GM19193 (cell line): ENCODE data around the gene HSBP1L1.
A peak's percentile ranks its signal among the peaks of the same experiment; 100 is the strongest.

Source experiments
- POLR2A ChIP-seq: IDR thresholded peaks from 4 replicates; pipeline ENCODE4 v1.6.1; 2011; ENCODE audit not compliant: insufficient read depth, insufficient read length; ENCODE audit errors: extremely low read depth

Gene HSBP1L1

DNA sequence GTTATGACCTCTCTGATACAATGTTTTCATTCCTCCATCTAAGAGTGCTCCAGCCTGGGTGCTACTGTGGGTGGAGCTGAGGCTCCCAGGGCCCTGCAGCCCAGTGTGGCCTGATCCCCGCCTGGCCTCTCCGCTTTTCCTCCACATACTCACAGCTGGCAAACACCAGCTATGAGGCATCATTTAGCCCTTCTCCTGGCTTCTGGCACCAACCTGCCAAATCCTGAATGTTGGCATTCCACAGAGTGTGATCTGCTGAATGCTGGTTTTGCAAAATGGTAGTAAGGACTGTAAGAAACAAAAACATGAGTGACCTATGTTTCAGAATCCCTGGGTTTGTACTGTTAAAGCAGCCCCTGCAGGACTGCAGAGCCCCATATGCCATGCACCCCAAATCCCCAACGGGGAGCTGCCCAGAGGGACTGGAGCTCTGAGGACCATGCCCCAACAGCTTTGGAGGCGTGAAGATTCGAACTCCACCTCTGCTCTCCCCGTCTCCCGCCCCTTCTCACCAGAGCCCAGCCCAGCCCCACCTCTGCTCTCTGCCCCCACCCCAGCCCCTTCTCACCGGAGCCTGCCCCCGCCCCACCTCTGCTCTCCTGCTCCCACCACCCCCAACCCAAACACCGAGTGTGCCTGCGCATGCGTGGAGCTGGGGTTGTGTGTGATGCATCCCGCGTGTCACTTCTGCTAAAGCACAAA, 17.2 kb upstream of the HSBP1L1 start:
- TF ChIP-seq POLR2A = no peak

DNA sequence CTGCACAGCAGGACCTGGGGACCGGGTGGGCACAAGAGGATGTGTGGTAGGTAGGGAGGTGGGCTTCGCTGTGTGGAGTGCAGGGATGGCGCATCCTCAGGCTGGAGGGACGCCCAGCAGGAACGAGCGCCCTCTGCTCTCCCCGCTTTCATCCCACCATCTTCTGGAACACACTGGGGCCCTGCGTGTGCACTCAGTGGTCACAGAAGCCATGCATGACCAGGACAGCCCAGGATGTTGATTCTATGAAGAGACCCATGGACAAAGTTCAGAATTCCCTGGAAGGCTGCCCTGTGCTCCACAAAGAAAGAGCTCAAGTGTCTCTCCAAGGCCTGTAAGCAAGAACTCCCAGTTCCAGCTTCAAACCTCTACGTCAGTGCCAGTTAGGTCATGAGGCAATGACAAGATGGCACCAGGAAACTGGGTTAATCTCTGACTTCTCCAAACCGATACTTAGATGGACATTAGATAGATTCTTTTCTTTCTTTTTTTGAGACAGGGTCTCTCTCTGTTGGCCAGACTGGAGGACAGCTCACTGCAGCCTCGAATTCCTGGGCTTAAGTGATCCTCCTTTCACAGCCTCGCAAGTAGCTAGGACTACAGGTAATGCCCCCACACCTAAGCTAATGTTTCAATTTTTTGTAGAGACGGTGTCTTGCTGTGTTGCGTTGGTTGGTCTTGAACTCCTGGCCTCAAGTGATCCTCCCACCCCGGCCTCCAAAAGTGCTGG, 16.4 kb upstream of the HSBP1L1 start:
- no peak for TF ChIP-seq POLR2A

DNA sequence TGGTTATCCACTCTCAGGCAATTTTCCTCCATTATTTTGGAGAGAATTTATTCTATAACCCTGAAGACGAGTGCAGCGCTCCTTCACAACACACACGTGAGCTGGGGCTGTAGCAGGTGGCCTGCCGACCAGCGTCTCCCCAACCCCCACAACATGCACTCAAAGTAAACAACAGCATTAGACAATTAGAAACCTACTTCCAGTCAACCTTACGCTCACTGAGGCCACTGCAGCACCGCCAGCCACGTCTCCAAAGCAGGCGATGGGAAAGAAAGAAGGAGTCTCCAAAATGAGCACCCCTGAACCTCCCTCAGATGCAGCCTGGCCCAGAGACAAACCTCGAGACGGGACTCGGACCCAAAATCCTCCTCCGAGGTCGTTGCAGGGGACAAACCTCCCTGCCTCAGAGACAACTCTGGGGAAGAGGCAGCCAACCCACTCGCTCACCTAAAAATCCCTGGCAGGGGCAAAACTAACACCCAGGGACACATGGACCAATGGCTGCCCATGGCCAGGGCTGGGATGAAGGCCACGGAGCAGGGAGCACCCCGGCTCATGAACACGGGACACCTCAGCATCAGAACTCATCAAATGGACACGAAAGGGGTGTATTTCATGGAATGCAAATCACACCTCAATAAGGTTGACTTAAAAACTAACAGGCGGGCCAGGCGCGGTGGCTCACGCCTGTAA, 15.6 kb upstream of the HSBP1L1 start:
- TF ChIP-seq POLR2A = no peak

DNA sequence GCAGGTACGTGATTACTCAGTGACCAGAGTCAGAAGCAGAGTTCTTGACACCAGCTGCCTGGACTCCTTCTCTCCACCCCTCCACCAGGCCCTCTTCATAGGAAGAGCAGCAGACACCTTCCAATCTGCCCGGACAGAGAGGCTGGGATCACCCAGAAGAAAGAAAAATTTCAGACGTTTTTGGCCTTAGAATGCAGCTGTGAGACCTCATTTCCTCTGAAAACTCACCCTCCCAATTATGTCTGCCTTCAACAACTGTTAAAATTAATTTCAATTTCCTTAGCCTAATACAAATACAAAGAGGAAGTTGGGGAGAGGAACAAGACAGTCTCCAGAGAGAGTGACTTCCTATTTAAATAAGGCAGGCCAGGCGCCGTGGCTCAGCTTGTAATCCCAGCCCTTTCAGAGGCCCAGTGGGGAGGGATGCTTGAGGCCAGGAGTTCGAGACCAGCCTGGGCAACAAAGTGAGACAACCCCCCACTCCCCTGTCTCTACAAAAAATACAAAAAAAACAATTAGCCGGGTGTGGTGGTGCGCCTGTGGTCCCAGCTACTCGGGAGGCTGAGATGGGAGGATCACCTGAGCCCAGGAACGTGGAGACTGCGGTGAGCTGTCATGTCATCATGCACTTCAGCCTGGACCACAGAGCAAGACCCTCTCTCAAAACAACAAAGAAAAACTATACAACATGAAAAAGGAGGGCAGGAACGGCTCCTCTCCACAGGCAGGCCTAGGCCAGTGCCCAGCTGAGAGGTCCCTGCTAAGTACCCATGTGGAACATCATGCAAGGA, 14.6 kb upstream of the HSBP1L1 start:
- no peak for TF ChIP-seq POLR2A

DNA sequence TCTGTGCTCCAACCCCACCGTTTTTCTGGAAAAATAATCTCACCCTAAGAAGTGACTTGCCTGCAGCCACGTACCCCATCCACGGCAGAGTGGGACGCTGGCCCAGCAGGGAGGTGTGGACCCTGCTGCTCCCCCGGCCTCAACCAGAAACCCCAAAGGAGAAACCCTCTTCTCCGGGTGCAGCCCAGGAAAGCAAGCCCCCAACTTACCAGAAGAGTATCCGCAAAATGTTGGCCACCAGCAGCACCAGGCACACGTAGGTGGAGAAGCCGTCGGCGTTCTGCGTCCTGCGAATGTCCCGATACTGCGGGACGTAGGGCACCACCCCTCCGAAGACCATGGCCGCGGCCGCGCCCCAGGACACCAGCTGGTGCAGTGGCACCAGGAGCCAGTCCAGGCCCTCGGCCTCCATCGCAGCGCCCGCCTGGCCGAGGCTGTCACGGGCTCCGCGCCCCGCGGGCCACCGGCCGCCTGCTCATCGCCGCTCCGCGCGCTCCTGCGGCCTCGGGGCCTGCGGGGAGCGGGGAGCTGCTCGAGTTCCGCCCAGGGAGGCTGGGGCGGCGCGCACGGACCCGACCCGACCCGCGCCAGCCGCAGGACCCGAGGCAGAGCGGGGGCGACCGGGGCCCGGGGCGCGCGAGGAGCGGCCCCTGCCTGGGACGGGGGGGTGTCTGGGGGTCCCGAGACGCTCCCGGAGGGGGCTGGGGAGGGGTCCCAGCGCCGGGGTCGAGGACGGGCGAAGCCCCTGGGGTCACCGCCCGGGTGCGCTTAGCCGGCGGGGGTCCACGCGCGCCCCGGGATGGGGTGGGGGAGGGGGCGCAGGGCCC, 13.7 kb upstream of the HSBP1L1 start:
- TF ChIP-seq POLR2A = no peak

DNA sequence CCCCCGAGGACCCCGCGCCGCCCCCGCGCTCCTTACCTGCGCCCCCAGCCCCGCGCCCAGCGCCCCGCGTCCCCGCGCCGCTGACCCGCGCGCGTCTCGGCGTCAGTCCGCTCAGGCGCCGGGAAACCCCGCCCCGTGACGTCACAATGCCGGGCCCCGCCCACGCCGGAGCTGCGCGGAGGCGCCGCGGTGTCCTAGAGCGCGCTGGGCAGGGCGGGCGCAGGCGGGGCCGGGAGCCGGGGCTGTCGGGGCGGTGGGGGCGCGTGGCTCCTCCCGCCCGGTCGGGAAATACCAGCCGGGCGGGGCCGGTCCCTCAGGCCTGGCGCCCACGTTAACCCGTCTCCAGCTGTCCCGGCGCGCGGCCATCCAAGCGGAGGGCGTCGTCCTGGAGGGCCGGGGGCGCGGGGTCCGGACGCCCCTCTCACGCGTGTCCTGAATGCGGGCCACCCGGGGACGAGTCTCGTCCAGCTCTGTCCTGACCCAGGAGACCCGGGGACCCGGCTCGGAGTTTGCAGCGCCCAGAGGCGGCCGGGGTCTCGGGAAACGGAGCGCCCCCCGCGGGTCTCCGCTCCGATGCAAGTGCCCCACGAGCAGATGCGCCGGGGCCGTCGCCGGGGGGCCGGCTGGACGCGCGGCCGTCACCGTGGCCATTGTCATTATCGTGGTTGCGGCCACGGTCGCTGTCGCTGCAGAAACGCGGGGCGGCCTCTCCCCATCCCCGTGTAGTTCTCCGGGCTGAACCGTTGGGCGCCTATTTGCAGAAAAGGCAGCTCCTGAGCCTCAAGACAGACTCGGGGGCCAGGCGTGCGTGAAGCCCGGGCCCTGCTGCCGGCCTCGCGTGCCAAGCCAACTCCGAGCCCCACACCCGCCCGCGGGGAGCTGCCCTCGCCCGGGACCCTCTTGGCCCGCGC, 12.6 kb upstream of the HSBP1L1 start, which contains the start of gene SLC66A2:
SLC66A2 (minus strand) TSS at position 109 of the 911 bp plus-strand sequence. CDS start 727 bp downstream, outside the sequence.
- peak; percentile 58 for TF ChIP-seq POLR2A

DNA sequence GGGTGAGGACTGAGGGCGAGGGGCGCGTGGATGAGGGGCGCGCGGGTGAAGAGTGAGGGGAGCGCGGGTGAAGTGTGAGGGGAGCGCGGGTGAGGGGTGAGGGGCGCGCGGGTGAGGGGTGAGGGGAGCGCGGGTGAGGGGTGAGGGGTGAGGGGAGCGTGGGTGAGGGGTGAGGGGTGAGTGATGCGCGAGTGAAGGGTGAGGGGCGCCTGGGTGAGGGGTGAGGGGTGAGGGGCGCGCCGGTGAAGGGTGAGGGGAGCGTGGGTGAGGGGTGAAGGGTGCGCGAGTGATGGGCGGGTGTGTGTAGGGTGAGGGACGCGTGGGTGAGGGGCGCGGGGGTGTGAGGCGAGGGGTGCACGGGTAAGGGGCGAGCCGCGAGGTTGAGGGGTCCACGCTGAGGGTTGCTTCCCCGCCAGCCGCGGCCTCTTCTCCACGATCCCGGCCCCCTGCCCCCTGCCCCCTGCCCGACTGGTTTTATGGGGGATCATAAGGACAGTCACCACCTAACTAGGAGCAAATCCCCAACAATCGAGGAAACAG, 11.9 kb upstream of the HSBP1L1 start:
- TF ChIP-seq POLR2A = no peak

DNA sequence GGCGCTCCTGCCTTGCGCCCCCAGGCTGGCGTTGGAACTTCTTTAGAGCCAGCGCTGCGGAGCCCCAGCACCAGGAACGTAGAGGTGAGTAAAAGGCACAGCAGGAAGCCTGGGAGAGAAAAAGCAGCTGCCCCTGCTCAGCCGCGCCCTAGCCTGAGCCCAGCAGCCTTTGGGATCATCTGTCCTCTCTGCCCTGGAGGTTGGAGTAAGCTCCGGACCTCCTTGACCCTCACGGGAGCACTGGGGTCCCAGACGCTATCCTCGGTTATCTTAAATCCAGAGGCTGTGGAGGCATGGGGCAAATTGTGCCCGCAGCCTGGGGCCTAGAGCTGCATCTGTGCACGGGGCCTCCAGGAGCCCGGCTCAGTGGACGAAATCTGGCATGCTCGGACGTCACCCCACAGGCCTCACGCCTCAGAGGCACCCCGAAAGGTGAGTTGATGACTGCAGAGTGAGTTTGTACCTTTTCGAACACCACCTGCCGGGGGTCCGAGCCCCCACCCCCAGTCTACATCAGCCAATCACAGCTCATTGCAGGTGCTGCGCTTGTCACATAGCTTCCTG, 11.4 kb upstream of the HSBP1L1 start:
- TF ChIP-seq POLR2A = no peak

DNA sequence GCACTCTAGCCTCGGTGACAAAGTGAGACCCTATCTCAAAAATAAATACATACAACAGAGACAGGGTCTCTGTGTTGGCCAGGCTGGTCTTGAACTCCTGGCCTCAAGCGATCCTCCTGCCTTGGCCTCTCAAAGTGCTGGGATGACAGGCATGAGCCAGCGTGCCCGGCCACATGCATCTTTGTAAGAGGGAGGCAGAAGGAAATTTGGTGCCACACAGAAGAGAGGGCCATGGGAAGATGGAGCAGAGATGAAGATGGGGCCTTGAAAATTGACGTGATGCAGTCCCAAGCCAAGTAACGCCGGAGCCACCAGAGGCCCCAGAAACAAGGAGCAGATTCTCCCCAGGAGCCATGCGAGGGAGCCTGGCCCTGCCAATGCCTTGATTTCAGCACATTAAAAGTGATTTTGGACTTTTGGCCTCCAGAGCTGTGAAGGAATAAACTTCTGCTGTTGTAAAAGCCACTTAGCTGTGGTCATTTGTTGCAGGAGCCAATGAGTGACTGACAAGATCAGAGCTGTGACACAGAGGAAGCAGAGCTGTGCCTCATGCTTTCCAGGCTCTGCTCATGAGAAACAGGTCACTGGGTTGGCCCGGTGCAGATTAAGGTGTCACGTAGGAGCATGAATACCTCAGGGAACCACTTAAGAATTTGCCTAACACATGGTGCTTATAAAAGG, 10.3 kb upstream of the HSBP1L1 start:
- TF ChIP-seq POLR2A = no peak

DNA sequence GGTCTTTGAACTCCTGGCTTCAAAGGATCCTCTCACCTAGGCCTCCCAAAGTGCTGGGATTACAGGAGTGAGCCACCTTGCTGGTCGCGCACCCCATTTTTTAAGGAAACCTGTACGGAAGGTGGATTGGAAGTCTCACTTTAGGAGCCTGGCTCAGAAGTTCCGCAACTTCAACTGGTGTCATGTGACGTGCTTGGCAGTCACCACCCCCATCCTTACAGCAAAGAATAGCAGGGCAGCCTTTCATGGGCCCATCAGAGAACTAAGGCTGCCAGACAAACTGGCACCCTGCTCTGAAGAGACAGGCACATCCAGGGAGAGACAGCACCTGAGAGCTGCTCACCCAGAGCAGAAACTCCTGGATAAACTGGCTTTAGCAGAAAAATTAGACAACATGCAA, 9.7 kb upstream of the HSBP1L1 start:
- TF ChIP-seq POLR2A = no peak

DNA sequence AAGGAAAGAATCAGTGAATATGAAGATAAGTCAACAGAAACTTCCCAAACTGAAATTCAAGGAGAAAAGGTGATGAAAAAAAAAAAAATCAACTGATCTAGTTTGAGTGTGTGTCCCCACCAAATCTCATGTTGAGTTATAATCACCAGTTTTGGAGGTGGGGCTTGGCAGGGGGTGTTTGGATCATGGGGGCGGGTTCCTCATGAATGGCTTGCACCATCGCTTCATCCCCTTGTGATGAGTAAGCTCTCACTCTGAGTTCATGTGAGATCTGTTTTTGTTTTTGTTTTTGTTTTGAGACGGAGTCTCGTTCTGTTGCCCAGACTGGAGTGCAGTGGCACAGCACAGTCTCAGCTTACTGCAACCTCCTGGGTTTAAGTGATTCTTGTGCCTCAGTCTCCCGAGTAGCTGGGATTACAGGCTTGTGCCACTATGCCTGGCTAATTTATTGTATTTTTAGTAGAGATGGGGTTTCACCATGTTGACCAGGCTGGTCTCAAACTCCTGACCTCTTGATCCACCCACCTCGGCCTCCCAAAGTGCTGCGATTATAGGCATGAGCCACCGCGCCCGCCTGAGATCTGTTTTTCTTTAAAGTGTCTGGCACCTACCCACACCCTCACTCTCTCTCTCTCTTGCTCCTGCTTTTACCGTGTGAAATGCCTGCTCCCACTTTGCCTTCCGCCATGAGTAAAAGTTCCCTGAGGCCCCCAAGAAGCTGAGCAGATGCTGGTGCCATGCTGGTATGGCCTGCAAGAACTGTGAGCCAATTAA, 9.0 kb upstream of the HSBP1L1 start:
- TF ChIP-seq POLR2A = no peak
